GM18498 (cell line): ENCODE results near the gene CD209.
A peak's percentile ranks its signal among the peaks of the same experiment; 100 is the strongest.

Experiments used
- ATAC-seq: cut with Tn5 transposase; IDR thresholded peaks from one replicate; pipeline ENCODE4 v1.9.1; 2021; ENCODE audit warnings: mild to moderate bottlenecking, moderate library complexity; ENCODE audit not compliant: unreplicated experiment

CD209 gene

GRCh38 chr19:7739801-7740681, 7.3 kb downstream of the CD209 start:
- no peak for ATAC-seq

- ATAC-seq: no peak
These were observed 8.1 kb downstream of the CD209 start for GRCh38 chr19:7739211-7739755.

DNA sequence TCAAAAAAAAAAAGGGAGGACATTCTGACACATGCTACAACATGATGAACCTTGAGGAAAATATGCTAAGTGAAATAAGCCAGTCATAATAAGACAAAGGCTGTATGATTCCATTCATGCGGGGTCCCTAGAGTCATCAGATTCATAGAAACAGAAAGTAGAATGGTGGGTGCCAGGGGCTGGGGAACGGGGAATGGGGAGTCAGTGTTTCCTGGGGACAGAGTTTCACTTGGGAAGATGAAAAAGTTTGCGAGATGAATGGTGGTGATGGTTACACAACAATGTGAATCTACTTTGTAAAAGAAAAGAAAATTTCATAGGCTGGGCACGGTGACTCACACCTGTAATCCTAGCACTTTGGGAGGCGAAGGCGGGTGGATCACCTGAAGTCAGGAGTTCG, 9.3 kb downstream of the CD209 start:
- no peak for ATAC-seq

DNA sequence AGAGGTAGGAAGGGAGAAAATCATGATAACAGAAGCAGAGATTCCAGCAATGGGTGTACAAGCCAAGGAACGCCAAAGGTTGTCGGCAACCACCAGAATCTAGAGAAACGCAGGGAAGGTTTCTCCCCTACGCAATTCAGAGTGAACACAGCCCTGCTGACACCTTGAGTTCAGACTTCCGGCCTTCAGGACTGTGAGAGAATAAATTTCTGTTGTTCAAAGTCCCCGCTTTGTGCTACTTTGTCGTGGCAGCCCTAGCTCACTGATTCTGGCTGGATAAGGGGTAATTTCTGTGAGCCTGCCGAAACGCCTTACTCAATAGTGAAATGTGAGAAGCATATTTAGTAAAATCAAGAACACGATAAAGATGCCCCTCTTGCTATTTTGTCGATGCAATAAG, 10.1 kb downstream of the CD209 start:
- ATAC-seq: no peak

DNA sequence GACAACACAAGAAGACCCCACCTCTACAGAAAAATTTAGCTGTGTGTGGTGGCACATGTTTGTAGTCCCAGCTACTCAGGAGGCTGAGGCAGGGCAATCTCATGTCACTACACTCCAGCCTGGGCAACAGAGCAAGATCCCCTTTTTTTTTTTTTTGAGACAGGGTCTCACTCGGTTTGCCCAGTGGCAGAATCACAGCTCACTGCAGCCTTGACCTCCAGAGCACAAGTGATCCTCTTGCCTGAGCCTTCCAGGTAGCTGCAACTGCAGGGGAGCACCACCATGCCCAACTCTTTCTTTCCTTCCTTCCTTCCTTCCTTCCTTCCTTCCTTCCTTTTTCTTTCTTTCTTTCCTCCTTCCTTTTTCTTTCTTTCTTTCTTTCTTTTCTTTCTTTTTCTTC, 11.2 kb downstream of the CD209 start:
- no peak for ATAC-seq

- ATAC-seq: no peak
These were observed 12.8 kb downstream of the CD209 start for GRCh38 chr19:7734220-7735203.

DNA sequence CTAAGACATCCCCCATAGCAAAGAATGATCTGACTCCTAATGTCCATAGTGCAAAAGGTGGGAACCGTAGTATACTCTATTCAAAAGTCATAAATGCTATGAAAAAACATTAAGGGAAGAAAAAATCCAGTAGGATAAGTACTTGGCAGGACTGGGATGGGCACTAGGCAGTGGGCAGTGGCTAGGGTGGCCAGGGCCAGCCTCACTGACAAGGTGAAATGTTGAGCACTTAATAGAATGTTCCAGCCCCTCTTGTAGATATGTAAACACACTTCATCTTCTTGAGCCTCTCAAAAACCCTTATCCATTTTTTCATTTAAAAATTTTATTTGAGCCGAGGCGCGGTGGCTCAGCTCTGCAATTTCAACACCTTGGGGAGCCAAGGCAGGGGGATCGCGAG, 14.0 kb downstream of the CD209 start:
- ATAC-seq: no peak

DNA sequence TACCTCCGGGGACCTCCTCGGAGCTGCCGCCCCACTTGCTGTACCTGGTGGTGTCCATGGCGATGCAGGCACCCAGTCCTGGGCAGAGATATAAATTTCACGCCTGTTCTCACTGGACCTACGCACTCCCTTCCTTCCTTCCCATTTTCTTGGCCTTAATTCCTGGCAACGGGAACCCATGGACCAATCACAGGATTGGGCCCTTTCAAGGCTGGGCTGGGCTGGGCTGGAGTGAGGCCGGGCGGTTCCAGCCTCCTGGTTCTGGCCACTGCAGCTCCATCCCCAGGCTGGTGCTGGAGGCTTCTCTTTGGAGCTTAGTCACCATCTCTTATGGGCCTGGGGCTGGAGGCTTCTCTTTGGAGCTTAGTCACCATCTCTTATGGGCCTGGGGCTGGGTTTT, 15.3 kb downstream of the CD209 start, which contains the start of gene CLEC4G:
Gene CLEC4G (minus strand): TSS at position 66 of the 400 bp plus-strand sequence. CDS start 8 bp downstream, at position 58.
- ATAC-seq: no peak

GRCh38 chr19:7731615-7732014, 15.7 kb downstream of the CD209 start:
- ATAC-seq: no peak

- no peak for ATAC-seq
These were observed 16.1 kb downstream of the CD209 start for GRCh38 chr19:7731218-7731595.

DNA sequence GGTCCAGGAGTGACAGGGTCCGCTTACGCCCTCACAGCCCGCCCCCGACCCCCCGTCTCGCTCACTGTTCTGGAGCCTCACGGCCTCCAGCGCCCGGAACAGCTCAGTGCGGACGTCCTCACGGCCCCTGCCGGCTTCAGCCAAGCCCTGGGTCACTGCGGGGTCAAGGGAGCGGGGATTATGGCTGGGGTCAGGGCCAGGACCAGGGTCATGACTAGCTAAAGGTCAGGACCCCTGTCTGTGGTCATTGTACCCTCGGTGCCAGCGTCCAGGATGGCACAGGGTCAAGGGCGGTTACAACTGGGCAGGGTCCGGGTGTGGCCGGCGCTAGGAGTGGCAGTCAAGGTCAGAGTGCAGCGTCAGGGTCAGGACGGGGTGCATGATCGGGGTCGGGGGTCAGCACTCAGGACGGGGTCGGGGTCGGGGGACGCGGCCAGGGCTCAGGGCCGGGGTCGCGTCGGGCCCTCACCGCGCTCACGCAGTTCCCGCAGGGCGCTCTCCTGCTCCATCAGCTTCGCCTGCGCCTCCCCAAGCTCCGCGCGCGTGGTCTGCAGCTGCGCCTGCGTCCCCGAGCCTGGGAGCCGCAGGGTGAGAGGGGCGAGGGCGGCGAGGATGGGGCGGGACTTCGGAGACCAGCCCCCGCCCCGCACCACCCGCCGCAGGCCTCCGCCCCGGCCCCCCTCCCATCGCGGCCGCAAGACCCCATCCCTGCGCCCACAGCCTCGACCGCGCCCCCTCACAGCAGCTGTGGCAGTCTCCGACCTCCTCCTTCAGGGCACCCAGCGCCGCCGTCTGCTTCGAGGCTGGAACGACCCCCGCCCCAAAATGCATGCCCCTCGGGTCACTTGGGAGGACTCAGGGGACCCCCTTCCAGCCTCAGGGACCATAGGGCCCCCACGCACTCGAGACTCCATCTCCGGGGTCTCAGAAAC, 16.8 kb downstream of the CD209 start:
- ATAC-seq: no peak

- no peak for ATAC-seq
These were observed 17.5 kb downstream of the CD209 start for GRCh38 chr19:7729831-7730285.

GRCh38 chr19:7729211-7729610, 18.1 kb downstream of the CD209 start:
- ATAC-seq: no peak

GRCh38 chr19:7725791-7726190, 21.5 kb downstream of the CD209 start:
- ATAC-seq: no peak

DNA sequence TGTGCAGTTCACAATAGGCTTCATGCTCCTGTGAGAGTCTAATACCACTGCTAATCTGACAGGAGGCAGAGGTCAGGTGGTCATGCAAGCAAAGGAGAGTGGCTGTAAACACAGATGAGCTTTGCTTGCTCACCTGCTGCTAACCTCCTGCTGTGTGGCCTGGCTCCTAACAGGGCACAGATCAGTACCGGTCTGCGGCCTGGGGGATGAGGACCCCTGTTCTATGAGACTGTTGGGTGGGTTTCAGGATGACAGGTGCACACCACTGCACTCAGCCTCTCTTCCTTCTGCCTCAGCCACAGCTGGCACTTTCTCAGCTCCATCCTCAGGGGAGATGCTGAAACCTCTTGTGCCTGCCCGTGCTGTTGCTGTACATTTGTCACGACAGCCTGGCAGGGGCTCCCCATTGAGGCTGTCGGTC, 25.1 kb downstream of the CD209 start:
- peak; percentile 47 for ATAC-seq

- ATAC-seq: no peak
These were observed 27.0 kb downstream of the CD209 start for GRCh38 chr19:7720351-7720750.

GRCh38 chr19:7718668-7719067, 28.7 kb downstream of the CD209 start:
- ATAC-seq: no peak

GRCh38 chr19:7716762-7717161, 30.6 kb downstream of the CD209 start:
- no peak for ATAC-seq

- no peak for ATAC-seq
These were observed 31.7 kb downstream of the CD209 start for GRCh38 chr19:7715671-7716070.

GRCh38 chr19:7710616-7711015, 36.7 kb downstream of the CD209 start:
- no peak for ATAC-seq
